Skeletal muscle satellite cell (primary cell): ENCODE results near the gene LRRC61.

ENCODE experiments used
- H3K27me3 ChIP-seq: 2 replicates; pipeline ENCODE4 v1.7.0; 2013; ENCODE audit warnings: low read length; ENCODE audit not compliant: control insufficient read depth, insufficient read depth
- H3K36me3 ChIP-seq: 2 replicates; pipeline ENCODE4 v1.7.0; 2013; ENCODE audit warnings: mild to moderate bottlenecking, control low read depth, low read length; ENCODE audit not compliant: insufficient read depth
- H3K4me1 ChIP-seq: 2 replicates; pipeline ENCODE4 v1.7.0; 2013; ENCODE audit warnings: low read length; ENCODE audit not compliant: control insufficient read depth, insufficient read depth
- H3K4me2 ChIP-seq: 2 replicates; pipeline ENCODE4 v1.7.0; 2013; ENCODE audit warnings: mild to moderate bottlenecking, low read length
- H3K4me3 ChIP-seq: 2 replicates; pipeline ENCODE4 v1.7.0; 2013; ENCODE audit warnings: low read length
- H3K9ac ChIP-seq: 2 replicates; pipeline ENCODE4 v1.7.0; 2013; ENCODE audit warnings: mild to moderate bottlenecking, low read depth, low read length, moderate library complexity
- H3K9me3 ChIP-seq: replicated peaks from 2 replicates; pipeline ENCODE4 v1.7.0; 2013; ENCODE audit warnings: mild to moderate bottlenecking, control low read depth, low read length

Gene LRRC61

GRCh38 chr7:150378115-150378852 is 55.1 kb downstream of the LRRC61 start:
- Histone ChIP-seq H3K9me3 (no peaks in the 10 kb centered on the region), H3K9ac (peak overlapping the region; percentile 86), H3K4me2 (peak overlapping the region; percentile 92), H3K36me3 (peaks cover 13% of the 10 kb centered on the region), H3K27me3 (no peaks in the 10 kb centered on the region), H3K4me3 (peak overlapping the region; percentile 92), H3K4me1 (peaks cover 22% of the 10 kb centered on the region)

GRCh38 chr7:150378853-150379440 is 55.8 kb downstream of the LRRC61 start, which contains the start of gene ZNF775:
Gene ZNF775 (plus strand): TSS chr7:150379330. CDS start chr7:150388471, 9,141 bp downstream.
- H3K4me1 ChIP-seq = peaks cover 22% of the 10 kb centered on the region
- H3K36me3 ChIP-seq = peaks cover 7% of the 10 kb centered on the region

GRCh38 chr7:150379441-150380379 is 56.6 kb downstream of the LRRC61 start:
- Histone ChIP-seq H3K36me3 (no peaks in the 10 kb centered on the region), H3K9ac (peak overlapping the region; percentile 86), H3K27me3 (no peaks in the 10 kb centered on the region), H3K9me3 (no peaks in the 10 kb centered on the region), H3K4me1 (peaks cover 22% of the 10 kb centered on the region), H3K4me3 (peak overlapping the region; percentile 92), H3K4me2 (peak overlapping the region; percentile 94)

More at GRCh38 chr7:150378853-150379440, 55.8 kb downstream of the LRRC61 start, which contains the start of gene ZNF775:
- peak within 1 kb of the TSS; percentile 94 for H3K4me2 ChIP-seq
- H3K9ac ChIP-seq = peak within 1 kb of the TSS; percentile 86
- peak within 1 kb of the TSS; percentile 92 for H3K4me3 ChIP-seq
- no peaks in the 10 kb centered on the region for H3K9me3 ChIP-seq
- no peaks in the 10 kb centered on the region for H3K27me3 ChIP-seq

- Histone ChIP-seq H3K36me3 (no peaks in the 10 kb centered on the region), H3K4me3 (peak overlapping the region; percentile 92), H3K4me1 (peaks cover 22% of the 10 kb centered on the region), H3K4me2 (peak overlapping the region; percentile 94), H3K27me3 (no peaks in the 10 kb centered on the region), H3K9me3 (no peaks in the 10 kb centered on the region), H3K9ac (peak overlapping the region; percentile 86)
These were observed 57.3 kb downstream of the LRRC61 start for GRCh38 chr7:150380463-150380862.

- Histone ChIP-seq H3K4me3 (no peak overlapping the region), H3K27me3 (no peaks in the 10 kb centered on the region), H3K9me3 (no peaks in the 10 kb centered on the region), H3K4me1 (peaks cover 22% of the 10 kb centered on the region), H3K36me3 (no peaks in the 10 kb centered on the region), H3K9ac (no peak overlapping the region), H3K4me2 (no peak overlapping the region)
These were observed 57.9 kb downstream of the LRRC61 start for GRCh38 chr7:150381096-150381495.

GRCh38 chr7:150381785-150382122 is 58.6 kb downstream of the LRRC61 start:
- Histone ChIP-seq H3K27me3 (no peaks in the 10 kb centered on the region), H3K9ac (no peak overlapping the region), H3K4me1 (peaks cover 22% of the 10 kb centered on the region), H3K36me3 (no peaks in the 10 kb centered on the region), H3K9me3 (no peaks in the 10 kb centered on the region), H3K4me2 (no peak overlapping the region), H3K4me3 (no peak overlapping the region)

GRCh38 chr7:150382123-150382843 is 59.1 kb downstream of the LRRC61 start:
- H3K9ac ChIP-seq = no peak overlapping the region
- no peaks in the 10 kb centered on the region for H3K27me3 ChIP-seq
- H3K4me2 ChIP-seq = no peak overlapping the region
- no peaks in the 10 kb centered on the region for H3K36me3 ChIP-seq
- no peaks in the 10 kb centered on the region for H3K9me3 ChIP-seq
- no peak overlapping the region for H3K4me3 ChIP-seq
- peaks cover 22% of the 10 kb centered on the region for H3K4me1 ChIP-seq

GRCh38 chr7:150382844-150383225 is 59.7 kb downstream of the LRRC61 start:
- Histone ChIP-seq H3K4me1 (peaks cover 17% of the 10 kb centered on the region), H3K9me3 (no peaks in the 10 kb centered on the region), H3K36me3 (no peaks in the 10 kb centered on the region), H3K4me2 (no peak overlapping the region), H3K4me3 (no peak overlapping the region), H3K9ac (no peak overlapping the region), H3K27me3 (no peaks in the 10 kb centered on the region)

- H3K36me3 ChIP-seq = no peaks in the 10 kb centered on the region
These were observed 60.7 kb downstream of the LRRC61 start for GRCh38 chr7:150383710-150384397.

GRCh38 chr7:150384406-150385301 is 61.5 kb downstream of the LRRC61 start:
- no peaks in the 10 kb centered on the region for H3K9me3 ChIP-seq
- no peak overlapping the region for H3K4me3 ChIP-seq
- H3K4me1 ChIP-seq = peaks cover 11% of the 10 kb centered on the region
- no peak overlapping the region for H3K9ac ChIP-seq
- no peaks in the 10 kb centered on the region for H3K36me3 ChIP-seq
- no peak overlapping the region for H3K4me2 ChIP-seq
- H3K27me3 ChIP-seq = no peaks in the 10 kb centered on the region

More at GRCh38 chr7:150383710-150384397, 60.7 kb downstream of the LRRC61 start:
- H3K27me3 ChIP-seq = no peaks in the 10 kb centered on the region
- no peak overlapping the region for H3K9ac ChIP-seq
- H3K9me3 ChIP-seq = no peaks in the 10 kb centered on the region
- H3K4me1 ChIP-seq = peaks cover 11% of the 10 kb centered on the region
- H3K4me2 ChIP-seq = no peak overlapping the region
- no peak overlapping the region for H3K4me3 ChIP-seq
